ENCODE measurements around the gene CD80.
A peak's percentile ranks its signal among the peaks of the same experiment; 100 is the strongest.

CD80 gene

DNA sequence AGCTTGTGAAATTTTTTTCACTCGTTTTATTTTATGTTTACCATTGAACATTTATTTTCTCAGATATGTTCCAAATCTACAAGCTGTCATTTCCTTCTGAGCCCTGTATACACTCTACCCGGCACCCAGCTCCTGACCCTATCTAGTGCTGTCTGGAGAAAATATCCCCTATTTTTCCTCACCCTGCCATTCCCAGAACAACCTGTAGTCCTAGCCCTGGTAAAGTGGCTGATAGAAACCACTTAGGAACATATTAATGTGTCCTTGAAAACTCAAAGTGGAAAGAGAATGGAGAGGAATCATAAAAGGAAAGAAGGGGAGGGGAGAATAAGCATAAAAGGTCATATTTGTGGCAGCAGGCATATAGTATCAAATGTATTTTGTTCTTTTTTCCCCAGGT, 69.3 kb downstream of the CD80 start:
- DNase-seq (ENCODE audit: low read depth, low spot score), result no peak
- POLR2A ChIA-PET, result no interaction called here
- no peak overlapping the region for H3K4me3 ChIP-seq (ENCODE audit: low read depth, low read length)
- TF ChIP-seq, protein P1, sequence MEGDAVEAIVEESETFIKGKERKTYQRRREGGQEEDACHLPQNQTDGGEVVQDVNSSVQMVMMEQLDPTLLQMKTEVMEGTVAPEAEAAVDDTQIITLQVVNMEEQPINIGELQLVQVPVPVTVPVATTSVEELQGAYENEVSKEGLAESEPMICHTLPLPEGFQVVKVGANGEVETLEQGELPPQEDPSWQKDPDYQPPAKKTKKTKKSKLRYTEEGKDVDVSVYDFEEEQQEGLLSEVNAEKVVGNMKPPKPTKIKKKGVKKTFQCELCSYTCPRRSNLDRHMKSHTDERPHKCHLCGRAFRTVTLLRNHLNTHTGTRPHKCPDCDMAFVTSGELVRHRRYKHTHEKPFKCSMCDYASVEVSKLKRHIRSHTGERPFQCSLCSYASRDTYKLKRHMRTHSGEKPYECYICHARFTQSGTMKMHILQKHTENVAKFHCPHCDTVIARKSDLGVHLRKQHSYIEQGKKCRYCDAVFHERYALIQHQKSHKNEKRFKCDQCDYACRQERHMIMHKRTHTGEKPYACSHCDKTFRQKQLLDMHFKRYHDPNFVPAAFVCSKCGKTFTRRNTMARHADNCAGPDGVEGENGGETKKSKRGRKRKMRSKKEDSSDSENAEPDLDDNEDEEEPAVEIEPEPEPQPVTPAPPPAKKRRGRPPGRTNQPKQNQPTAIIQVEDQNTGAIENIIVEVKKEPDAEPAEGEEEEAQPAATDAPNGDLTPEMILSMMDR (IDR thresholded peaks at IDR 0.05; ENCODE audit: insufficient read depth, low read length, missing control alignments), result no peak
- CTCF ChIA-PET, result interaction anchor here (1.2 kb wide), 2 partner anchors 8 to 9 kb away, joined by 3 read pairs; no protein-coding TSS in a partner anchor

DNA sequence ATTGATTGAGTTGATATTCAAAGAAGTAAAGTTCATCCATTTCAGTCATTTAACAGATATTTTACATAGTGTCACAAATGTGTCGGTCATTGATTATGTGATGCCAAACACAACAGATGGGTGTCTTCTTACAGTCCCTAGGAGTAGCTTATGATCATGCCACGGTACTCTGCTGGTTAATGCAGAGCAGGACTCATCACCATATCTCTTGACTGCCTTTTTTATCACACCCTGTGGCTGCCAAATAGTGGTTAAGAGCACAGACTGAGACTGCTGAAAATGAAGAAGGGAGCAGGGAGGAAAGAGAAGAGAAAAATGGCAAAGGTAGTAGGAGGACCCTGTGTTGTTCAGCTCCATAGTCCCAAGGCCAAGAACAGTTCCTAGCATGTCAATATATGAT, 73.9 kb downstream of the CD80 start:
- no peak overlapping the region for H3K4me3 ChIP-seq (ENCODE audit: low read depth, low read length)
- ChIA-PET POLR2A (no interaction called here), CTCF (interaction anchor here (1.1 to 1.4 kb wide), 2 partner anchors 22 to 196 kb away, joined by 3 to 9 read pairs; no protein-coding TSS in a partner anchor)
- TF ChIP-seq, protein P1 (IDR thresholded peaks at IDR 0.05; ENCODE audit: insufficient read depth, low read length, missing control alignments), result no peak
- DNase-seq (ENCODE audit: low read depth, low spot score), result no peak

DNA sequence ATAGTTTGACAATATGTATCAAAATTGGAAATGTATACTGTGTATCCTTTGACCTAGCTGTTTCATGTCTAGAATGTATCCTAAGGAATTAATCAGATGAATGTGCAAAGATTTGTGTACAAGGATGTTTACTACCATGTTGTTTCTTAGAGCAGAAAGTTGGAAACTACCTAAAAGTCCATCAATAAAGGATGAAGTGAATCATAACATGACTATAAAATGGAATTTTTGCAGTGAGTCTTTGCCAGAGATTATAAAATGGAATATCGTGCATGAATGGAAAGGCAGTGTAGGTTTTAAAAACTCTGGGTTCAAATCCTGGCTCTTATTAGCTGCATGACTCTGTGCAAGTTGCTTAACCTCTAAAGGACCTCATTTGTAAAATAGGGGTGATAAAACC, 76.3 kb downstream of the CD80 start:
- no peak overlapping the region for H3K4me3 ChIP-seq (ENCODE audit: low read depth, low read length)
- ChIA-PET CTCF (interaction anchor here (2.0 kb wide), 1 partner anchor 198 kb away, joined by 6 read pairs; no protein-coding TSS in a partner anchor), POLR2A (no interaction called here)
- TF ChIP-seq, protein P1 (IDR thresholded peaks at IDR 0.05; ENCODE audit: insufficient read depth, low read length, missing control alignments), result no peak
- DNase-seq (ENCODE audit: low read depth, low spot score), result no peak

DNA sequence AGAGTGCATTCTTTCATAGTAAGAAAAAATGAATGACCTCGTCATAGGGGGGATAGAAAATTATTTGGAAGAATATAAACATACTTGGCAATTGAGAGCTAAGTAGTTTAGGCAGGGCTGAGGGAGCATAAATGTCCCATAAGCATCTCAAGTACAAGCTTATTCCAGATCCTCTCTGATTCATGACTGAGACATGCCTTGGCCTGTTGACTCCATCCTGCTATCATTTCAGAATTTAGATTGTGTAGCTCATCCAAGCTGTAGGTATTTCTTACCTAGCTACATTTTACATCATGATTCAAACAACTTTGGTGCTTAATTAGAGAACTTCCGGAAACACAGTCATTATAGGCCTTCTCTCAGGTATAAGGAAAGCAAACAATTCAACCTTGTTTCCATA, 78.3 kb downstream of the CD80 start:
- ChIA-PET CTCF (interaction anchor here (0.8 to 2.0 kb wide), 3 partner anchors 9 to 200 kb away, joined by 3 to 8 read pairs (median 6); no protein-coding TSS in a partner anchor), POLR2A (no interaction called here)
- DNase-seq (ENCODE audit: low read depth, low spot score), result peak; percentile 26
- no peak overlapping the region for H3K4me3 ChIP-seq (ENCODE audit: low read depth, low read length)
- TF ChIP-seq, protein P1 (IDR thresholded peaks at IDR 0.05; ENCODE audit: insufficient read depth, low read length, missing control alignments), result no peak
